Measurements from ENCODE around the gene CNNM4.
A peak's percentile ranks its signal among the peaks of the same experiment; 100 is the strongest.

CNNM4 gene

DNA sequence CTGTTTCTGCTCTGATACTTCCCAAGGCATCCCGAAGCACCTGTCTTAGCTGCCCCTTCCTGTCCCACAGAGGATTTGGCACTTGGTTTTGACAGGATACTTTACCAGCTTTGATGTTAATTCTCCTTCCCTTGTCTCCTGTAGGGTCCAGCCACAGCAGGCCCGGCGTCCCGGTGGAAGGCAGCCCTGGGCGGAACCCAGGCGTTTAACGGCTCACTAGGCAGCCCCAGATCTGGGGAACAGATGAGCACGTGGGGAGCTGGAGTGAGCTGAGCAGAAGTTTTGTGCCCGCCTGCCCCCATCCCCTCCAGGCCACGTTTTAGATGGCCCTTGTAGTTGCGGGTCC is 71.7 kb downstream of the CNNM4 start:
- no peak for DNase-seq (ENCODE audit: low read depth)

DNA sequence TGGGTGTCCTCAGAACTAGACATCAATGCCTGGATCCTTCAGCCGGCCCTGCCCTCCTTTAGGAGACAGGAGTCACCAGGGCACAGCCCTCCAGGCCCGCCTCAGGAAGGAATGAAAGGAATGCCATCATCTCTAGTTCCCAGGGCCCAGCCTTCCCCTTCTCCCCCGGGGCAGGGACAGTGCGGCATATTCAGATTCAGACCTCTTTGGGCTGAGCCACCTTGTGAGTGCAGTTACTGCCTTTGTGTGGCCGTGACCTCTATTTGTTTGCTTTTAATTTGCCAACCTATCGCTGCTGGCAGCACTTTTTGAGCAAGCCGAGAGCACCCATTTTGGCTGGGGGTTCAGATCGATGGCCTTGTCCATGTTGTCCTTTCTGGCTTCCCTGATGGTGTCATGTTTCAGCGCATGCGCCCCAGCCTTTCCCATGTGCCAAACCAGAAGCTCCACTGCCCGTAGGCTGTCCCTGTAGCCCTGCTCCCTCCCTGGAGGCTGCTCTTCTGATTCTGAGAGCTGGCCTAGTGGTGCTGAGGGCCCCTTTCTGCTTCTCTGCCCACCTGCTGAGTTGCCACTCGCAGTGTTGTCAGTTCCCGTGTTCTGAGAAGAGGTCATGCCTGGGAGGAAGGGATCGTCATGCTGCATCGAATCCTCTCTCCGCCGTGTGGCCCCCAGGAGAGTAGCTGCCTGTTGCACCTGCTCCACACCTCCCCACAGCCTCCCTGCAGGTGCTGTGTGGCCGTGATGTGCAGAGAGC is 72.2 kb downstream of the CNNM4 start:
- peak; percentile 70 for DNase-seq (ENCODE audit: low read depth)

DNA sequence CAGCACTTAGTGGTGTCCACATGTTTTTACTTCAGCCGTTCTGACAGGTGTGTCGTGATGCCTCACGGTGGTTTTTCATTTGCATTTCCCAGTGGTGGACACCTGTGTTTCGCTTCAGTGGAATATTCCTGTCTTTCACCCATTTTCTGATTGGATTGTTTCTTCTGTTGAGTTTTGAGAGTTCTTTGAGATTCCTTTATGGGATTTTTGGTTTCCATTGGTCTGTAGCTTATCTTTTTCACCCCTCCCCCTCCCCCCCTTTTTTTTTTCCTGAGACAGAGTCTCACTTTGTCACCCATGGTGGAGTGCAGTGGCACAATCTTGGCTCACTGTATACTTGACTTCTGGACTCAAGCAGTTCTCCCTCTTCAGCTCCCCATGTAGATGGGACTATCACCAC is 75.1 kb downstream of the CNNM4 start:
- DNase-seq (ENCODE audit: low read depth): no peak

DNA sequence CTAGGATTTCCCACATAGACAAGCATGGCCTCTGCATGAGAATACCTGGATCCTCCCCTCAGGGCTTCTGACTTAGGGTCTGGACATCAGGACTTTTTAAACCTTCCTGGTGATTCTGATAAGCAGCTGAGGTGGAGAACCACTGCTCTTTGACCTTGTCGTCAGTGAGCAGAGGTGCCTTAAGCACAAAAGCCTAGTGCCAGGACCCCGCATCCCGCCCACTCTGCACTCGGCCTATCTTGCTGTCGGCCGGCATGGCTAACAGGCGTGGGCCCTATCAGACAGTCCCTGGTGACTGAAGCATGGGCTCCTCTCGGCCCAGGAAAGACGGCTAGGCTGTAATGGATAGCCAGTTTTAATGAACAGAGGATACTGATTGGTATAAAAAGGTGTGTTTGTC is 76.9 kb downstream of the CNNM4 start:
- no peak for DNase-seq (ENCODE audit: low read depth)

DNA sequence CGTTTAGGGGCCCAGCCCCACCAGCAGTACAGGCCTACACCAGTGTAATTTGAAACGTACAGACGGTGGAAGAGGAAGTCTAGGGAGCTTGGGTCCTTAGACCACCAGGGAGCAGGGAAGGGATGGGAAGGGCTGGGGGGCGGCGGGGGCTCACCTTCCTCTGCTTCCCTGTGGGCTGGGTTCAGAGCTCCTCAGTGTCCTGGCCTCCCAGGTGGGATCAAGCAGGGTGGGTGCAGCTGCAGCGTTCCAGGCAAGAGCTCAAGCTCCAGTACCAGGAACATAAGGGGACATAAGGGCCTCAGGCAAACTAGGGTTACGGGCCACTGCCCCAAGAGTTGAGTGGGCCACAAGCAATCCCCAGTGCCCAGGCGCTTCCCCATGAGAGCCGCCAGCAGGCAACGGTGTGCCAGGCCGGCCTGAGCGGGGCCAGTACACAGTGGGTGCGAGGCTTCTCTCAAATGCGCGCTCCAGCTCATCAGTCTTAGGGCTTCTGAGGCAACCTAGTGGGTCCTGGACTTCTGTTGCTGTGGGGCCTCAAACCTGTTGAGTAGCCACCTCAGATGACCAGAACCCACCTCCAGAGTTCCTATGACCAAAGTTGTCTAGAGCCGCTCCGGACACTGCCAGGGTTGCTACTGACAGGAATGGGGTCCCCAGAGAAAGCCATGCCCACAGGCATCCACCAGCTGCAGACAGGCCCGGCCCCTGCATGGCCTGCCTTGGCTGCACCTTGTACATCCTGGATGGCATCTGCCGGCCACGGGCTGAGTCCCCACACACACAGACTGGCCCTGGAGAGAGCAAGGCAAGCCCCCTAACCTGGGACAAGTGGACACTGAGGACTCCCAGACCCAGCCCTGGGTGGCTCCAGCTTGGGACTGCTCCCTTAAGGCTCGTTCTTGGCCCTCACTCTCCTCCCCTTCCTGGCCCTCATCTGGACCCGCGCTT is 77.9 kb downstream of the CNNM4 start:
- DNase-seq (ENCODE audit: low read depth): no peak

DNA sequence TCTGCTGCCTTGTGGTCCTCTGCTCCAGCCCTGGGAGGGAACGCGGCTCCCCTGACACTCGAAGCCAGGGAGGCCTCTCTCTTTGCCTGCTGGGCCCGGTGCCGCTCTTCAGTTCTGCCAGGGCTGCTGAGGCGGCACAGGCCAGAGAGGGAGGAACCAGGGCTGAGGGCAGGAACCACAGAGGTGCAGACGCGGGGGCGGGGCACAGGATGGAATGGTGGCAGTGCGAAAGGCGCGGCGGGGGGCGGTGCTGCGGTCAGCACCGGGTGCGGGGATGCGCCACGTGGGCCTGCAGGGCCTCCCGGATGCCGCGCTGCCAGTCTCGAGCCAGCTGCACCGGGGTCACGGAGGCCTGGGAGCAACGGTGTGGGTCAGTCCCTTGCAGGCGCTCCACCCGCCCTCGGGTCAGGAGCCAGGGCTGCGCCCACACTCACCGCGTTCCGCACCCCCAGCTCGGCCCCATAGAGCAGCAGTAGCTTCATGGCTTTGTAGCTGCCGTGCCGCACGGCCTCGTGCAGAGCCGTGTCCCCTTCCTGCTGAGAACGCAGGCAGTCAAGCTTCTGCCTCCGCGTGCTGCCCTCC is 78.7 kb downstream of the CNNM4 start:
- no peak for DNase-seq (ENCODE audit: low read depth)

DNA sequence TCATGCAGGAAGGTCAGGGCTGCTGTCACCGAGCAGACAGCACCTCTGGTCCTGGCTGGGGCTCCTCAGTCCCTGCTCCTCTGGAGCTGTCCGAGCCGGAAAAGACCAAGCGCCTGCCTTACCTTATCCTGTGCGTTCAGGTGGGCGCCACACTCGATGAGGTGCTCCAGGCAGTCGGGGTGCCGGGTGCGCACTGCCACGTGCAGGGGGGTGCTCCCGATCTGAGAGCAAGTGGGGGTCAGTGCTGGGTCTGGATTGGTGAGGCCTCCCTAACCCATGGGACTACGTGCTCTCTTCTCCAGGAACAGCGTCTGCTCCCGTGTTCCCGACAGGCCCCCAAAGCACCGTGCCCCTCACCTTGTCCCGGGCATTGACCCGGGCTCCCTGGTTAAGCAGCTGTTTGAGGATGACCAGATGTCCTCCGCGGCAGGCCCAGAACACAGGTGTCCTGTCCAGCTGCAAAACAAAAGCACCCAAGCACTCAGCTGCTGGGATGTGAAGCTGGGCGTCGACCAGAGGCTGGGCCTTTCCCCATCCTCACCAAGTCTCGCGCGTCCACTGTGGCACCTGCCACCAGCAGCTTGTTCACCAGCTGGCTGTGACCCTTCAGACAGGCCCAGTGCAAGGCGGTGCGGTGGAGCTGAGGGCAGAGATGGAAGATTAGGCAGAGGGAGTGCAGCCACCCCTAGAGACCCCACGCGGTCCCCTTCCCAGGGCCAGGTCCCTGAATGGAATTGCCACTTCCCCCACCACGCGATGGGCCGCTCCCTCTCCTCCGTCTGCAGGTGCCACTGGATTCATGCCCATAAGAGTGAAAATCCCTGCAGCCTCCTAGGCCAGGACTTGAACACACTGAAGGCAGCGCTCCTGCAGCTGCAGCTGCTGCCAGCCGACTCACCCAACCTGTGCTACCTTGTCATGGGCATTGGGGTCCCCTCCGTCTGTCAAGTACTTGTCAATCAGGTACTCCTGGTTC is 79.5 kb downstream of the CNNM4 start:
- DNase-seq (ENCODE audit: low read depth): no peak

DNA sequence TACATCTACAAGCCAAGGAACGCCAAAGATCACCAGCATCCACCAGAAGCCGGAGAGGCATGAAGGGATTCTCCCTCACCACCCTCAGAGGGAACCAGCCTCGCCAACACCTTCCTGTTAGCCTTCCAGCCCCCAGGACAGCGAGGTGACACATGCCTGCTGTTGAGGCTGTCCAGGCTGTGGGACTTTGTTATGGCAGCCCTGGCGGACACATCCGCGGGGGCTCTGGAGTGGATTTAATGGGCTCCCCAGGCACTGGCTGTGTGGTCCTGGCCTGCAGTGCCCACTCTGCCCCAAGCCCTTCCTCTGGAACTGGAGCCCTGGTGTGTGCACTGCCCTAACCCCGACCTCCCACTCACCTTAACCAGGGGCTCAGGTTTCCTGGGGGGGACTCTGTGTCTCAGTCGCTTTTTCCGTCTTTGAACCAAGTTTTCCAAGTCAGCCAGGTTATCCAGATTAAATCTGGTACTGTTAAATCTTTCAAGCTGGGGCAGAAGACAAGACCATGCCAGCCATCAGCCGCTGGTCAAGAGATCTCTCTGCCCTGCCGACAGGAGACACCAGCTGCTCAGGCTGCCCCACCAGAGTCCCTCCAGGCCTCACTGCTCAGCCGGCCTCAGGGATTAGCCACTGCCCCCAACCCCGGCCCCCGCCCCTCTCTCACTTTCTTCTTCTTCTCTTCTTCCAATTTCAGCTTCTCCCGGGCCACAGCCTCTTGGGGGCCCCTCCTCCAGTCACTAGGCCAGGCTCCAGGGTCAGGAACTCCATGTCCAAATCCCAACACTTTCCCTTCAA is 81.2 kb downstream of the CNNM4 start:
- no peak for DNase-seq (ENCODE audit: low read depth)

DNA sequence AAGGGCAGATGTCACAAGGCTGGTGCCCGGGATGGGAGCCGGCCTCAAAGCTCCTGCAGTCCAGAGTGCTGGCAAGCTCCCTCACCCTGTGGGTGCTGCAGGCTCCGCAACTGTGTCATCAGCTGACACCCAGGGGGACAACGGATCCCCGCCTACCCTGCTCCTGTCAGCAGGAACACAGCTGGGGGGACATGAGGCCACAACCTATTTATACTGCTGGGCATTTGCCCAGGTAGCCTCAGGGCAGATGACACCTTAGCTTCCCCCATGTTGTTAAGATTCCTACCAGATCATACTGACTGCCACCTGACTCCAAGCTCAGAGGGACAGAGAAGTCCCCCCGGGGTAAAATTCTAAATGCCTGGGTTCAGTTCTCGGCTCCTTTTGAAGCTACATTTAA is 81.9 kb downstream of the CNNM4 start:
- no peak for DNase-seq (ENCODE audit: low read depth)

DNA sequence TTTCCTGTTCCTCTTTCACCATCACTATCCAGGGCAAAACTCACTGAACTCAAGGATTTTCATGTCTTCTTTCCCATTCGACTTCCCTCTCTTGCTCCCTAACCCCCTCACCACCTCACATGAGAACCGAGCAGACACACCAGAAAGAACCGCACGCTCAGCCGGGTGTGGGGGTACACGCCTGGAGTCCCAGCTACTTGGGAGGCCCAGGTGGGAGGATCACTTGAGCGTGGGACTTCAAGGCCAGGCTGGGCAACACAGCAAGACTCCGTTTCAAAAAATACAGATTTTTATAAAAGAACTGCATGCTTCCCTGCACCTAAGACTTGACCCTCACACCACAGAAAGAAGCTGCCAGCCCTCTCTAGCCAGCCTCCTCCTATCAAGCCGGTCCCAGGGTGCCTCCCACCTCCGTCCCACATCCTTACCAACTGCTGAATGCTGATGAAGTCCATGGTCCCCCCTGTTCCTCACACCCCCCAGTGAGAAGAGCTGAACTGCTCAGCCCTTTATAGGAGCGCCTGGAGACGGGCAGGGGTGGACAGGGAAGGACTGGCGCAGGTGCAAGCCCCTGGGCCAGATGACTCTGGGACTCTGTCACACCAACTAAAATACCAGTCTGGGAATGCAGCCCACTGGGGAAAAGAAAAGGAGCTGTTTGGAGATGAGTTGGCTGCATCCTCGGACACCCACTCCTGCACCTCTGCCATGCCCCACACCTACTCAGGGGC is 83.0 kb downstream of the CNNM4 start, which contains the start of gene ANKRD23:
TSS of gene ANKRD23 (minus strand) at position 484 of the 731 bp plus-strand sequence. CDS start at position 455, 29 bp downstream.
- DNase-seq (ENCODE audit: low read depth): no peak

DNA sequence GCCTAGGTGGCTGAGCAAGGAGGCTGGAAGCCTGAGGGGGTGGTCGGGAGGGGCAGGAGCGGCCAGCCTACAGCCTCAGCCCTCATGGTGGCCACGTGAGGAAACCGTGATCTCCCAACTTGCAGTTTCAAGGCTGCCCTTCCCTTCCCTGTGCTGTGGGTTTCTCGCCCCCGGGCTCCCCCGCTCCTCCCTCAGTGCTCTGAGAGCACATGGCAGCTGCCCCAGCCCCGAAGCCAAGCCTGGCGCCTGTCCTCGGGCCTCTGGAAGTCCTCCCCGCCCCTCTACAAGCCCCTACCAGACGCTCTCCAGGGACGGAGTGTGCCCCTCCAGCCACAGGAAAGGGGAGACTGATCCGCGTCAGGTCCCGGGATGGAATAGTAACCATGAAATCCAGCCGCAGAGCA is 83.7 kb downstream of the CNNM4 start:
- no peak for DNase-seq (ENCODE audit: low read depth)

DNA sequence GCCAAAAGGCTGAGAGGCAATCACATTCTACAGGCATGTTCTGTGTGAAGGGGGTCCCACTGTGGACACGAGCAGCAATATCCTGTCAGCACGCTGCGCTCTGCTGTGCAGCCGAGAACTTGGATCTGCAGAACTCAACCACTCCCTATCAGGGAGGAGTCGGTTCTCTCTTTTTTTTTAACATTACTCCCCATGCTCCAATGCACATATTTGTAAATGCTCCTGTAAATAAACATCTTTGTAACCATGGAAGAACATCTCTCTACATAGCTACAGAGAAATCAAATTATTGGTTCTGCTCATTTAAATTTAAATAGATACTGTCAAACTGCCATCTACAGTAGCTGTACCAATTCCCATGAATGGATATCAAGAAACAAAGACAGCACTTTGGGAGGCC is 86.1 kb downstream of the CNNM4 start:
- DNase-seq (ENCODE audit: low read depth): no peak

DNA sequence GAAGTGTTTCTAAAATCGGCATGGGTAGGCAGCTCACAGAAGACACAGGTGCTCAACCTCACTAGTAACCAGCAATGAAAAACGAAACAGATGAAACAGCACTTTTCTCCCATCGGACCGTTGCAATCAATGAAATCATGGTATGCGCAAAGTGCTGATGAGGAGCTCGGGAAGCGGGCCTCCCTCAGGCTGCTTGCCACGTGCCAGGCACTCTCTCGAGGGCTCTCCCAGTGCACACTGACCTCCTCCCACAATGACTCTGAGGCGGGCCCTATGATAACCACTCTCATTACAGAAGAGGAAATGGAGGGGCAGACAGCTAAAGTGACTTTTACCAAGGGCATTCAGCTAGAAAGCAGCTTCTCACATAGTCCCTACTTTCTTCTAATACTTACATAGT is 86.9 kb downstream of the CNNM4 start:
- DNase-seq (ENCODE audit: low read depth): no peak

DNA sequence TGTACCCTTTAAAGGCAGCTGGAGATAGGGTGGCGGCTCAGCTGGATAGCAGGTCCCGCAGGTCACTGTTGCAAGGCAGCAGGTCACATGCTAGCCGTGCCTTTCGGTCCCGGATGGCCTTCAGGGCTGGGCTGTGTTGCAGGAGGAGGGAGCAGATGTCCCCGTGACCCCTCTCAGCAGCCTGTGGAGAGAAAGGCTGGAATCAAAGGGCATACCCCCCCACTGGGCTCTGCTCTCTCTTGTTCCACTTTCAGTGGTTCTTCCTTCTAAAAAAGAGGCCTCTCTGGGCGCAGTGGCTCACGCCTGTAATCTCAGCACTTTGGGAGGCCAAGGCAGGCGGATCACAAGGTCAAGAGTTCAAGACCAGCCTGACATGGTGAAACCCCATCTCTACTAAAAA is 87.6 kb downstream of the CNNM4 start:
- DNase-seq (ENCODE audit: low read depth): no peak

DNA sequence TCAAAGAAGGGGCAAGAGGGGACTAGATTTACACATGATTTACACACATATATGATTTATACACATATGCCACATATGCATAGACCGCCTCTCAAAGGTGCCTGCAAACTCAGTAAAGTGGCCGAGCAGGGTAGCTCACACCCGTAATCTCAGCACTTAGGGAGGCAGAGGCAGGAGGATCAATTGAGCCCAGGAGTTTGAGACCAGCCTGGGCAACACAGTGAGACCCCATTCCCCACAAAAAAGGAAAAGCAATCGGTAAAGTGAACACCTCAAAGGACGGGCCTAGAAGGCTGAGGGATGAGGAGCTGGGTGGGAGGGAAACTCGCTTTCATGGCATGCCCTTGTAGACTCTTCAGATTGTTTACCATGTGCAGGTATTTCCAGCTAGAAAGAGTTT is 92.0 kb downstream of the CNNM4 start:
- DNase-seq (ENCODE audit: low read depth): no peak

DNA sequence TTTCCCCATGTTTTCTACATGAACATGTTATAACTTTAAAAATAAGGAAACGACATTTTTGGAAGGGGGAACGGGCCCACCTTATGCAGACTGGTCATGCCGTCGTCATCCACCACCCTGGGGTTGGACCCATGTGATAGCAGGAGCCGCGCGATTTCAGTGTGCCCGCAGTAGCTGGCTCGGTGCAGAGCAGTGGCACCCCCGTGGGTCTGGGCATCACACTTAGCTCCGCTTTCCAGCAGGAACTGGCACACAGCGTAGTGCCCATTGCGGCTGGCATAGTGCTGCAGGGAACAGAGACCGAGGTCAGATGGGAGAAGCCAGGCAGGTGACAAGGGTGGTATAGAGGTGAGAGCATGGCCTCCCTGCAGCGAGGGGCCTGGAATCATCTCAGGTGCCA is 92.6 kb downstream of the CNNM4 start:
- no peak for DNase-seq (ENCODE audit: low read depth)

DNA sequence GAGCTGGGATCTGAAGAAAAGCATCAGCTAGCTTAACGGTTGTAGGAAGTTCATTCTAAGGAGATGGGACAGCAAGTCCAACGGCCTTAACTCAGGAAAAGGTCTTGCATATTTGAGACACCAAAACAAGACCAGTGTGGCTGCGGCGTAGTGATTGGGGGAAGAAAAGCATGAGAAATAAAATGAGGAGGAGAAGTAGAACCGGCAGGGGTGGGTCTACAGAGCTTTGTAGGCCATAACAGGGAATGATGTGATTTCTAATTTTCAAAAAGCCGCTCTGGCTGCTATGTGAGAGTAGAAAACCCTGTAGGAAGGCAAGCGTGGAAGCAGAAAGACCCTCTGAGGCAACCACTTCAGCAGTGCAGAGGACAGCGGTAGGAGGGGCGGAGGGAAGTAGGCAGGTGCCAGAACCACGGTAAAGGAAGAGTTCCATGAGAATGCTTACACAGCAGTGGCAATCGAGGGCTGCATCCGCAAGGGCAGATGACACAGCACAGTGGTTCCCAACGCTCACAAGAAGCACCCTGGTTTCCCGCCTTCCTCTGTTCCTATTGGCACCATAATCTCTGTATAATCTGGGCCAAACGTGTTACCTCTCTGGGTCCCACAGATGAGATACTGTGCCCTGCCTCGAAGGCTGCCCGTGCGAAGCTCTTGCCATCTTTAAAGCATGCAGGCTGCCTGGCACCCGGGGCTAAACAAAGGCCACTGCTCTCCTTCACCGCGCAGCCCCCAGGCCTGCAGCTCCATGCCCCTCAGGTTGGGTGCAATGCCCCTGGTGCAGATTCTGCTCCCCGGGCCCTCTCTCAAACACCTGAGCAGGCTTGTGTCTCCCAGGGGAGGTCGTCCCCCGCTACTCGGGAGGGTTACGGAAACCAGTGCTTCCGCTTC is 96.3 kb downstream of the CNNM4 start:
- DNase-seq (ENCODE audit: low read depth): peak; percentile 28

DNA sequence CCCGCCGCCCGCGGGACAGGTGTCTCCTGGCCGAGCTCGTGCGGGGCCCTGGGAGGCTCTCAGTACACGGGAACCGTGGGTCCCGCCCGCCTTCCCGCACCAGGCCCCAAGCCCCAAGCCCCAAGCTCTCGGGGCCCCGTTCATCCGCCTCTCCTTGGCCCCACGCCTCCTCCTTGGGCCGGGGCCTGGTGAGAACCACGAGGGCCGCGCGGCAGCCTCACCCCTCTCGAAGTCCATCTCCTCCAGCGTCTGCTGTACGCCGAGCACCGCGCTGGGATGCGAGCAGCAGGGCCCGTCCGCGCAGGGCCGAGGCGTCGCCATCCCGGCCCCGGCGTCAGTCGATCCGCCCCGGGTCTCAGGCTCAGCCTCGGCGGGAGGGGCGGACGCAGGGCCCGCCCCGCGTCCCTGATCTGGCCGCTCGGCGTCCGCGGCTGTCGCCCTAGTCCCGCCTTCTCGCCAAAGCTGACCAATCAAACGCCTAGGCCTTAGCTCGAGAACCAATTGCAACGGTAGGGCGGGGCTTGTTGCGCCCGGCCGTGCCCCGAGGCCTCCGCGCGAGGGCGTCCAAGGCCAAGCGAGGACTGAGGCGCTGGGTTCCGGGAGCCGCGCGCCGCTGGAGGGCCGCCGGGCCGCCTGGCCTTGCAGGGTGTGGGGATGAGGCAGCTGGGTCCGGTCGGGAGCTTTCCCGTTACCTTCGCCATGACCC is 97.1 kb downstream of the CNNM4 start, which contains the start of gene ANKRD39:
TSS of gene ANKRD39 (minus strand) at position 350 of the 706 bp plus-strand sequence. CDS start at position 321, 29 bp downstream.
- peak; percentile 97 for DNase-seq (ENCODE audit: low read depth)

Measured in iris pigment epithelial cell (primary cell).